Measurements from ENCODE around the gene TASP1. TPM values are rescaled to one million over a fixed set of nuclear protein-coding genes. Genes with fewer than 3 reads are reported as not detected.
A peak's percentile ranks its signal among the peaks of the same experiment; 100 is the strongest.

Gene TASP1
- polyA plus RNA-seq, 1 donor (not counting 4 experiments of a cell fraction or from before 2014, with no cell fraction given) = 17.4 TPM

DNA sequence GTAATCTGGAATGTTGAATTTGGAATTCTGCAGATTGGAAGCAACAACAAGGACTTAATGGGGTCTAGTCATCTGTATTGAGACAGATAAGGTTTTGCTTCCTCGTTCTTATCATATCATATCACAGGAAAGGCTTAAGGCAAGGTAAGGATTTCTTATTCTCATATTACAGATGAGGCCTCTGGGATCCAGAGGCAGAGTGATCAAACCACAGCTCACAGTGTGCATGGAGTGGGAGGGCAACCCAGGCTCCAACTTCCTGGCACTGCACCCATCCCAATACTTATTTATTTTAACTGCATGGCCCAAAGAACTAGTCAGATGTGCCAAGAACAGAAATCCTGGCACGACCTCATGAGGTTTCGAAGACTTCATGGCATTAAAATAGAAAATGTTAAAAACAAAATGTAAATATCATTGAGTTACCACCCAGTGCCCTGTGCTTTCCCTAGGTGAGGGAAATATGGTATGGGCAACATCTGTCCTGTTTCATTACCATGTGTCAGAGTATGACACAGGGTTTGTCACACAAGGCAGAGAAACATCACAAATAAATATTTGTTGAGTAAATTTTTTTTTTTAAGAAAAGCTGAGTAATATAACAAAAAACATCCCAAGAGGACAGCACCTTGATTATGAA lies 225.8 kb downstream of the TASP1 start:
- Histone ChIP-seq H3K9ac (ENCODE audit: control insufficient read depth, extremely low read depth, insufficient read depth, low read length) (no peak overlapping the region), H3K4me3 (ENCODE audit: control insufficient read depth in 2 of 3, extremely low read depth in 1 of 3, insufficient read depth in 2 of 3, low read depth in 1 of 3, low read length in 3 of 3) (no peak overlapping the region), H3K27me3 (ENCODE audit: control insufficient read depth, extremely low read depth, insufficient read depth, low read length) (no peaks in the 10 kb centered on the region), H3K4me1 (ENCODE audit: control insufficient read depth, extremely low read depth, insufficient read depth, low read length) (peaks cover 21% of the 10 kb centered on the region), H3K36me3 (ENCODE audit: control insufficient read depth in 2 of 2, extremely low read depth in 1 of 2, insufficient read depth in 2 of 2, low read length in 2 of 2) (peaks cover 2 to 5% of the 10 kb centered on the region in 2 experiments), H4K20me1 (ENCODE audit: control insufficient read depth, extremely low read depth, insufficient read depth, low read length) (no peaks in the 10 kb centered on the region), H3K79me2 (ENCODE audit: control insufficient read depth, insufficient read depth, low read length) (no peaks in the 10 kb centered on the region), H3K9me1 (ENCODE audit: control insufficient read depth, extremely low read depth, insufficient read depth, low read length) (no peaks in the 10 kb centered on the region), H3K4me2 (ENCODE audit: control insufficient read depth, extremely low read depth, insufficient read depth, low read depth, low read length) (peak overlapping the region; percentile 54), H3K9me3 (ENCODE audit: control insufficient read depth, low read depth, low read length) (no peaks in the 10 kb centered on the region), H2AFZ (ENCODE audit: control insufficient read depth, low read length) (no peak overlapping the region), H3K27ac (ENCODE audit: control insufficient read depth, insufficient read depth, low read length) (peak overlapping the region; percentile 65)
- no peak for DNase-seq (ENCODE audit: low read depth, low spot score)
- peak; percentile 81 for FAIRE-seq
- no peak for TF ChIP-seq EZH2 (IDR thresholded peaks at IDR 0.05; ENCODE audit: low read length)
- TF ChIP-seq, protein P1, sequence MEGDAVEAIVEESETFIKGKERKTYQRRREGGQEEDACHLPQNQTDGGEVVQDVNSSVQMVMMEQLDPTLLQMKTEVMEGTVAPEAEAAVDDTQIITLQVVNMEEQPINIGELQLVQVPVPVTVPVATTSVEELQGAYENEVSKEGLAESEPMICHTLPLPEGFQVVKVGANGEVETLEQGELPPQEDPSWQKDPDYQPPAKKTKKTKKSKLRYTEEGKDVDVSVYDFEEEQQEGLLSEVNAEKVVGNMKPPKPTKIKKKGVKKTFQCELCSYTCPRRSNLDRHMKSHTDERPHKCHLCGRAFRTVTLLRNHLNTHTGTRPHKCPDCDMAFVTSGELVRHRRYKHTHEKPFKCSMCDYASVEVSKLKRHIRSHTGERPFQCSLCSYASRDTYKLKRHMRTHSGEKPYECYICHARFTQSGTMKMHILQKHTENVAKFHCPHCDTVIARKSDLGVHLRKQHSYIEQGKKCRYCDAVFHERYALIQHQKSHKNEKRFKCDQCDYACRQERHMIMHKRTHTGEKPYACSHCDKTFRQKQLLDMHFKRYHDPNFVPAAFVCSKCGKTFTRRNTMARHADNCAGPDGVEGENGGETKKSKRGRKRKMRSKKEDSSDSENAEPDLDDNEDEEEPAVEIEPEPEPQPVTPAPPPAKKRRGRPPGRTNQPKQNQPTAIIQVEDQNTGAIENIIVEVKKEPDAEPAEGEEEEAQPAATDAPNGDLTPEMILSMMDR (optimal IDR thresholded peaks at IDR 0.05 in 1 of 3, IDR thresholded peaks at IDR 0.05 in 1 of 3, conservative IDR thresholded peaks at IDR 0.05 in 1 of 3; ENCODE audit: extremely low read depth in 1 of 3, insufficient read depth in 2 of 3, low read length in 3 of 3) = no peak
- dilution Hi-C loops (cut with MboI; ENCODE audit: extremely low pct_ligation_motif_present, low sequenced_read_pairs) = no loop called here

DNA sequence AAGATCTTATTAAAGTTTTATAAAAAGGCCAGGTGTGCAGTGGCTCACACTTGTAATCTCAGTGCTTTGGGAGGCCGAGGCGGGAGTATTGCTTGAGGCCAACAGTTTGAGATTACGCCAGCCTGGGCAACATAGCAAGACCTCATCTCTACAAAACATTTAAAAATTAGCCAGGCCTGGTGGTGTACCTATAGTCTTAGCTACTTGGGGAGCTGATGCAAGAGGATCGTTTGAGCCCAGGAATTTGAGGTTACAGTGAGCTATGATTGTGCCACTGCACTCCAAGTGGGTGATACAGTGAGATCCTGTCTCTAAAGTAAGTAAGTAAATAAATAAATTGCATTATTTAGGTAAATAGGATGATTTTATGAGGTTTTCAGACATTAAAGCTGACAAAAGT lies 234.4 kb downstream of the TASP1 start:
- DNase-seq (ENCODE audit: low read depth, low spot score) (no peak), FAIRE-seq (no peak)
- dilution Hi-C loops (cut with MboI; ENCODE audit: extremely low pct_ligation_motif_present, low sequenced_read_pairs) = no loop called here
- Histone ChIP-seq H3K36me3 (ENCODE audit: control insufficient read depth in 2 of 2, extremely low read depth in 1 of 2, insufficient read depth in 2 of 2, low read length in 2 of 2) (peaks cover 0 to 2% of the 10 kb centered on the region in 2 experiments), H3K9ac (ENCODE audit: control insufficient read depth, extremely low read depth, insufficient read depth, low read length) (no peak overlapping the region), H3K27ac (ENCODE audit: control insufficient read depth, insufficient read depth, low read length) (no peak overlapping the region), H3K9me1 (ENCODE audit: control insufficient read depth, extremely low read depth, insufficient read depth, low read length) (no peaks in the 10 kb centered on the region), H2AFZ (ENCODE audit: control insufficient read depth, low read length) (no peak overlapping the region), H4K20me1 (ENCODE audit: control insufficient read depth, extremely low read depth, insufficient read depth, low read length) (no peaks in the 10 kb centered on the region), H3K4me1 (ENCODE audit: control insufficient read depth, extremely low read depth, insufficient read depth, low read length) (peaks cover 15% of the 10 kb centered on the region), H3K4me3 (ENCODE audit: control insufficient read depth in 2 of 3, extremely low read depth in 1 of 3, insufficient read depth in 2 of 3, low read depth in 1 of 3, low read length in 3 of 3) (no peak overlapping the region), H3K9me3 (ENCODE audit: control insufficient read depth, low read depth, low read length) (no peaks in the 10 kb centered on the region), H3K4me2 (ENCODE audit: control insufficient read depth, extremely low read depth, insufficient read depth, low read depth, low read length) (no peak overlapping the region), H3K79me2 (ENCODE audit: control insufficient read depth, insufficient read depth, low read length) (no peaks in the 10 kb centered on the region), H3K27me3 (ENCODE audit: control insufficient read depth, extremely low read depth, insufficient read depth, low read length) (no peaks in the 10 kb centered on the region)
- TF ChIP-seq, protein P1 (optimal IDR thresholded peaks at IDR 0.05 in 1 of 3, IDR thresholded peaks at IDR 0.05 in 1 of 3, conservative IDR thresholded peaks at IDR 0.05 in 1 of 3; ENCODE audit: extremely low read depth in 1 of 3, insufficient read depth in 2 of 3, low read length in 3 of 3) = no peak
- no peak for TF ChIP-seq EZH2 (IDR thresholded peaks at IDR 0.05; ENCODE audit: low read length)
